SK-N-SH (cell line): Measurements from ENCODE around the gene ROR2.

ENCODE experiments used
- FOXM1 ChIP-seq: IDR thresholded peaks from 2 replicates; pipeline ENCODE4 v1.4.0; 2012; ENCODE audit warnings: low read depth, mild to moderate bottlenecking
- SMC3 ChIP-seq: IDR thresholded peaks from 2 replicates; pipeline ENCODE4 v1.6.1; 2012; ENCODE audit warnings: low read depth, low read length, improper control_type of control experiment
- TAF1 ChIP-seq: IDR thresholded peaks from 2 replicates; pipeline ENCODE4 v1.6.1; 2012; ENCODE audit warnings: low read depth, mild to moderate bottlenecking, low read length, moderate library complexity, borderline replicate concordance
- TEAD4 ChIP-seq: IDR thresholded peaks from 2 replicates; pipeline ENCODE4 v1.4.0; 2012; ENCODE audit warnings: mild to moderate bottlenecking, borderline replicate concordance; ENCODE audit not compliant: insufficient read depth
- TF ChIP-seq, protein P1 (sequence below): fragments of 200-600 bp; sonication (generic); IDR thresholded peaks from 2 replicates; pipeline ENCODE4 v1.6.1; 2017; ENCODE audit warnings: antibody characterized with exemption, mild to moderate bottlenecking, moderate library complexity

DNA sequence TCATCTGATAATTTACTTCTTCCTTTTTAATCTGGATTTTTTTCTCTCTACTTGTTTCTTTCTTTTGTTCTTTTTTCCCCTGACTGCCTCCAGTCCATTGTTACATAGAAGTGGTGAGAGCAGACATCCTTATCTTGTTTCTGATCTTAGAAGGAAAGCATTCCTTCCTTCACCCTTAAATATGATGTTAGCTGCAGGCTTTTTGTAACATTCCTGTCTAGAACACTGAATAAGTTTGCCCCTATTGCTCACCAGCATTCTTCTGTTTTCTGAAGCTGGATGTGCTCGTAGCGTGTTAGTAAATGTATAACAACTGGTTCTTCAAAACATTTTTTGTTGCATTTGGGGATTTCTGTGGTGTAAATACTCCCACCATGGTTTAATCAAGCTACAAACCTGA, 389.7 kb downstream of the ROR2 start:
- TF ChIP-seq, protein P1, sequence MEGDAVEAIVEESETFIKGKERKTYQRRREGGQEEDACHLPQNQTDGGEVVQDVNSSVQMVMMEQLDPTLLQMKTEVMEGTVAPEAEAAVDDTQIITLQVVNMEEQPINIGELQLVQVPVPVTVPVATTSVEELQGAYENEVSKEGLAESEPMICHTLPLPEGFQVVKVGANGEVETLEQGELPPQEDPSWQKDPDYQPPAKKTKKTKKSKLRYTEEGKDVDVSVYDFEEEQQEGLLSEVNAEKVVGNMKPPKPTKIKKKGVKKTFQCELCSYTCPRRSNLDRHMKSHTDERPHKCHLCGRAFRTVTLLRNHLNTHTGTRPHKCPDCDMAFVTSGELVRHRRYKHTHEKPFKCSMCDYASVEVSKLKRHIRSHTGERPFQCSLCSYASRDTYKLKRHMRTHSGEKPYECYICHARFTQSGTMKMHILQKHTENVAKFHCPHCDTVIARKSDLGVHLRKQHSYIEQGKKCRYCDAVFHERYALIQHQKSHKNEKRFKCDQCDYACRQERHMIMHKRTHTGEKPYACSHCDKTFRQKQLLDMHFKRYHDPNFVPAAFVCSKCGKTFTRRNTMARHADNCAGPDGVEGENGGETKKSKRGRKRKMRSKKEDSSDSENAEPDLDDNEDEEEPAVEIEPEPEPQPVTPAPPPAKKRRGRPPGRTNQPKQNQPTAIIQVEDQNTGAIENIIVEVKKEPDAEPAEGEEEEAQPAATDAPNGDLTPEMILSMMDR = no peak
- TF ChIP-seq FOXM1 (no peak), TEAD4 (no peak), TAF1 (no peak), SMC3 (no peak)
